Activated T-cell treated with anti-CD3 and anti-CD28 coated beads, Interleukin-2, amount 50 U/mL, for 24 hours (primary cell): Measurements from ENCODE around the gene CACYBP.

Source experiments
- DNase-seq: peaks from one replicate; pipeline ENCODE4 v3.0.0-alpha.2; 2020
- H3K27ac Mint-ChIP-seq: 2 replicates; pipeline ENCODE4 v1.8.0; 2020; ENCODE audit warnings: mild to moderate bottlenecking, mixed read lengths
- H3K27me3 Mint-ChIP-seq: 2 replicates; pipeline ENCODE4 v1.8.0; 2020; ENCODE audit warnings: mixed read lengths
- H3K36me3 Mint-ChIP-seq: 2 replicates; pipeline ENCODE4 v1.8.0; 2020; ENCODE audit warnings: low read depth, mixed read lengths
- H3K4me1 Mint-ChIP-seq: 2 replicates; pipeline ENCODE4 v1.8.0; 2020; ENCODE audit warnings: low read depth, mixed read lengths
- H3K4me3 Mint-ChIP-seq: 2 replicates; pipeline ENCODE4 v1.8.0; 2020; ENCODE audit warnings: mild to moderate bottlenecking, moderate library complexity, mixed read lengths
- H3K9me3 Mint-ChIP-seq: 2 replicates; pipeline ENCODE4 v1.8.0; 2020; ENCODE audit warnings: mixed read lengths

Gene CACYBP

GRCh38 chr1:175045519-175045918 lies 45.8 kb downstream of the CACYBP start:
- Mint-ChIP-seq H3K9me3 (no peaks in the 10 kb centered on the region), H3K4me3 (no peak overlapping the region), H3K36me3 (no peaks in the 10 kb centered on the region), H3K4me1 (no peaks in the 10 kb centered on the region), H3K27me3 (peaks cover 28% of the 10 kb centered on the region), H3K27ac (no peak overlapping the region)
- no peak for DNase-seq

DNA sequence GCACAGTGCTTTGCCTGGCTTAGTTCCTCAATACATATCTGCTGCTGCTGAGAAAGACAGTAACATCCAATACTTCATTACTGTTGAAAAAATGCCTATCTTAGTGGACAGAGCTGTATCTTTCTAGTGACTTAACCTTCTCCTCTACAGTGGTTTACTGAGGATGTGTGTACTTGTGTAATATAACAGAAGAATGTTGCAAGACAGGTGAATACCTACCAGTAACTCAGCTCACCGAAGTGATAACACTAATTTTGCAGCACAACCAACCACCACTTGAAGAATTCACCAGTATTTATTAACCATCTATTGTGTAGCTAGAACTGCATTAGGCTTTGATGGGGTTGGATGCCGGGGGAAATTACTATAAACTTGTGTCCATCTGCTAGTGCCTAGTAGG lies 51.2 kb downstream of the CACYBP start:
- Mint-ChIP-seq H3K27ac (no peak overlapping the region), H3K4me3 (no peak overlapping the region), H3K9me3 (no peaks in the 10 kb centered on the region), H3K27me3 (peaks cover 36% of the 10 kb centered on the region), H3K4me1 (no peaks in the 10 kb centered on the region), H3K36me3 (no peaks in the 10 kb centered on the region)
- no peak for DNase-seq

DNA sequence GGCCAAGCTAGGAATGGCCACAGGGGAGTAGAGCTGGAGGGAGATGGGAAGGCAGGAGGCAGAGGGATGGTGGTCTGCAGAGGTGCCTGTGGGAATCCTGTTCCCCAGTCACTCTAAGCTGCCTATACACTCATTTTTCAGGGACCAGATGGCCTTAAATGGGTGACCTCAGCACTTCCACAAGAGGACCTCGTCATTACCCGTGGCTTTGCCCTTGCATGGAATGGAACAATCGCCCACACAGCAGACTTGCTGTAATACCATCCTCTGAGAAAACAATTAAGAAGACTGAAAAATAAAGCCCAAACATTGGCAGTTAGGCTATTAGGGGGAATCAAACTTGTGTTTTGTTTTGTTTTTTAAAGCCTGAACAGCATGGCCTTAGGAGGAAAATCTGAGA lies 55.0 kb downstream of the CACYBP start:
- H3K4me3 Mint-ChIP-seq: no peak overlapping the region
- H3K27ac Mint-ChIP-seq: no peak overlapping the region
- H3K36me3 Mint-ChIP-seq: no peaks in the 10 kb centered on the region
- no peaks in the 10 kb centered on the region for H3K4me1 Mint-ChIP-seq
- H3K27me3 Mint-ChIP-seq: peaks cover 17% of the 10 kb centered on the region
- no peaks in the 10 kb centered on the region for H3K9me3 Mint-ChIP-seq
- DNase-seq: no peak
